Mesenchymal stem cell (in vitro differentiated cells and primary cell): ENCODE data around the gene RIPPLY3.

Source experiments
- DNase-seq: peaks from one replicate; pipeline ENCODE4 v3.0.0-alpha.2; 2013
- H2AFZ ChIP-seq: one replicate; pipeline ENCODE4 v1.6.1; 2013; ENCODE audit warnings: low read depth, mild to moderate bottlenecking, control low read depth, inconsistent platforms, low read length, moderate library complexity
- H2AK5ac ChIP-seq: 2 replicates; pipeline ENCODE4 v1.6.1; 2013; ENCODE audit warnings: low read length, moderate library complexity, mild to moderate bottlenecking, inconsistent platforms; ENCODE audit not compliant: severe bottlenecking
- H2BK120ac ChIP-seq: one replicate; pipeline ENCODE4 v1.6.1; 2013; ENCODE audit warnings: low read depth, mild to moderate bottlenecking, inconsistent platforms, low read length, moderate library complexity
- H2BK12ac ChIP-seq, 2 experiments: one replicate each; pipeline ENCODE4 v1.6.1; 2013; ENCODE audit warnings: inconsistent platforms in 2 of 2, low read length in 2 of 2, mild to moderate bottlenecking in 2 of 2, moderate library complexity in 2 of 2, control low read depth in 1 of 2
- H2BK15ac ChIP-seq: one replicate; pipeline ENCODE4 v1.6.1; 2013; ENCODE audit warnings: mild to moderate bottlenecking, low read depth, inconsistent platforms; ENCODE audit not compliant: poor library complexity, severe bottlenecking
- H2BK5ac ChIP-seq: 2 replicates; pipeline ENCODE4 v1.6.1; 2013; ENCODE audit warnings: low read depth, mild to moderate bottlenecking, low read length, control low read depth, inconsistent platforms; ENCODE audit not compliant: poor library complexity, severe bottlenecking
- H3K14ac ChIP-seq, 2 experiments: one replicate each; pipeline ENCODE4 v1.6.1; 2013; ENCODE audit warnings: inconsistent platforms in 2 of 2, low read length in 2 of 2, control low read depth in 1 of 2, mild to moderate bottlenecking in 1 of 2, moderate library complexity in 1 of 2
- H3K18ac ChIP-seq, 2 experiments: one replicate each; pipeline ENCODE4 v1.6.1; 2013; ENCODE audit warnings: inconsistent platforms in 2 of 2, low read length in 2 of 2, control low read depth in 1 of 2, low read depth in 1 of 2, mild to moderate bottlenecking in 1 of 2
- H3K23ac ChIP-seq, 2 experiments: one replicate each; pipeline ENCODE4 v1.6.1; 2013; ENCODE audit warnings: inconsistent platforms in 2 of 2, low read length in 2 of 2, mild to moderate bottlenecking in 2 of 2, moderate library complexity in 2 of 2, control low read depth in 1 of 2
- H3K27ac ChIP-seq: 2 replicates; pipeline ENCODE4 v1.5.1; 2013; ENCODE audit warnings: mild to moderate bottlenecking, moderate library complexity, low read length, control low read depth, inconsistent platforms; ENCODE audit not compliant: poor library complexity, severe bottlenecking
- H3K27me3 ChIP-seq, 2 experiments: 2 replicates each; pipeline versions ENCODE4 v1.6.1 to v1.7.0; 2013; ENCODE audit warnings: low read length in 2 of 2, mild to moderate bottlenecking in 2 of 2, moderate library complexity in 2 of 2, control low read depth in 1 of 2, inconsistent platforms in 1 of 2; ENCODE audit not compliant: control insufficient read depth in 1 of 2, insufficient read depth in 1 of 2
- H3K36me3 ChIP-seq, 2 experiments: 2 replicates each; pipeline versions ENCODE4 v1.6.1 to v1.7.0; 2013; ENCODE audit warnings: low read length in 2 of 2, control low read depth in 1 of 2, inconsistent platforms in 1 of 2, low read depth in 1 of 2, mild to moderate bottlenecking in 1 of 2; ENCODE audit not compliant: insufficient read depth in 2 of 2, control insufficient read depth in 1 of 2
- H3K4ac ChIP-seq, 2 experiments: one replicate each; pipeline ENCODE4 v1.6.1; 2013; ENCODE audit warnings: inconsistent platforms in 2 of 2, low read length in 2 of 2, mild to moderate bottlenecking in 2 of 2, moderate library complexity in 2 of 2, control low read depth in 1 of 2, low read depth in 1 of 2
- H3K4me1 ChIP-seq: 2 replicates; pipeline ENCODE4 v1.6.1; 2013; ENCODE audit warnings: low read depth, low read length, control low read depth; ENCODE audit not compliant: control insufficient read depth, insufficient read depth
- H3K4me2 ChIP-seq: 2 replicates; pipeline ENCODE4 v1.6.1; 2013; ENCODE audit warnings: low read length, mild to moderate bottlenecking, inconsistent platforms; ENCODE audit not compliant: poor library complexity, severe bottlenecking
- H3K4me3 ChIP-seq, 2 experiments: 2 replicates each; pipeline versions ENCODE4 v1.5.1 to v1.7.0; 2013; ENCODE audit warnings: low read length in 2 of 2, mild to moderate bottlenecking in 2 of 2, control low read depth in 1 of 2, low read depth in 1 of 2; ENCODE audit not compliant: insufficient read depth in 1 of 2
- H3K79me1 ChIP-seq: replicated peaks from 2 replicates; pipeline ENCODE4 v1.6.1; 2013; ENCODE audit warnings: mild to moderate bottlenecking, control low read depth, low read length, inconsistent platforms; ENCODE audit not compliant: poor library complexity, severe bottlenecking
- H3K9ac ChIP-seq: 2 replicates; pipeline ENCODE4 v1.7.0; 2013; ENCODE audit warnings: mild to moderate bottlenecking, low read length, moderate library complexity
- H3K9me3 ChIP-seq: 2 replicates; pipeline ENCODE4 v1.7.0; 2013; ENCODE audit warnings: mild to moderate bottlenecking, low read length; ENCODE audit not compliant: control insufficient read depth
- H4K8ac ChIP-seq: one replicate; pipeline ENCODE4 v1.6.1; 2013; ENCODE audit warnings: inconsistent platforms, mild to moderate bottlenecking, low read length, moderate library complexity
- H4K91ac ChIP-seq: one replicate; pipeline ENCODE4 v1.6.1; 2013; ENCODE audit warnings: mild to moderate bottlenecking, low read length, inconsistent platforms
- WGBS: methylation state at CpG from one replicate; pipeline ENCODE4 v1.1.7; 2013; ENCODE audit warnings: mixed read lengths; 5-methylcytosine and 5-hydroxymethylcytosine counted together

RIPPLY3 gene

GRCh38 chr21:36980280-36981048 lies 26.0 kb upstream of the RIPPLY3 start:
- H3K4me1 ChIP-seq: peaks cover 11% of the 10 kb centered on the region
- no peaks in the 10 kb centered on the region for H3K36me3 ChIP-seq
- H4K8ac ChIP-seq: peak overlapping the region; percentile 94
- peak overlapping the region; percentile 83 for H2AFZ ChIP-seq
- no peak overlapping the region for H2BK120ac ChIP-seq
- peak overlapping the region; percentile 53 to 61 for H3K18ac ChIP-seq
- no peak overlapping the region for H2BK15ac ChIP-seq
- no peaks in the 10 kb centered on the region for H3K9me3 ChIP-seq
- H2BK5ac ChIP-seq: no peak overlapping the region
- peak overlapping the region in 1 of 2 experiments; percentile 59 for H2BK12ac ChIP-seq
- H3K79me1 ChIP-seq: peaks cover 11% of the 10 kb centered on the region
- H3K9ac ChIP-seq: peak overlapping the region; percentile 71
- H3K4ac ChIP-seq: peak overlapping the region; percentile 62 to 64
- H3K4me2 ChIP-seq: peak overlapping the region; percentile 98
- peak overlapping the region; percentile 92 for H4K91ac ChIP-seq
- DNase-seq: peak; percentile 25
- H3K4me3 ChIP-seq: peak overlapping the region; percentile 61 to 77
- no peak overlapping the region for H3K27ac ChIP-seq
- peak overlapping the region in 1 of 2 experiments; percentile 94 for H3K23ac ChIP-seq
- H3K14ac ChIP-seq: peak overlapping the region; percentile 11 to 61
- no peak overlapping the region for H2AK5ac ChIP-seq
- WGBS: 13% methylated on average over 51 of the region's 53 CpGs
- H3K27me3 ChIP-seq: peaks cover 0 to 5% of the 10 kb centered on the region in 2 experiments

GRCh38 chr21:36981049-36981391 lies 25.5 kb upstream of the RIPPLY3 start:
- H2BK12ac ChIP-seq: no peak overlapping the region
- H3K9me3 ChIP-seq: no peaks in the 10 kb centered on the region

GRCh38 chr21:36981977-36982700 lies 24.4 kb upstream of the RIPPLY3 start:
- H4K8ac ChIP-seq: no peak overlapping the region
- H3K18ac ChIP-seq: no peak overlapping the region
- H3K4ac ChIP-seq: no peak overlapping the region
- no peak overlapping the region for H4K91ac ChIP-seq
- no peak overlapping the region for H2BK15ac ChIP-seq
- no peak overlapping the region for H3K27ac ChIP-seq
- peaks cover 9% of the 10 kb centered on the region for H3K79me1 ChIP-seq
- H3K4me3 ChIP-seq: no peak overlapping the region
- H2AFZ ChIP-seq: no peak overlapping the region
- no peak overlapping the region for H2AK5ac ChIP-seq
- no peaks in the 10 kb centered on the region for H3K9me3 ChIP-seq
- no peak overlapping the region for H2BK5ac ChIP-seq
- peaks cover 0 to 5% of the 10 kb centered on the region in 2 experiments for H3K27me3 ChIP-seq
- WGBS: 66% methylated on average over 6 of the region's 6 CpGs
- H3K4me2 ChIP-seq: no peak overlapping the region
- no peaks in the 10 kb centered on the region for H3K36me3 ChIP-seq
- H3K9ac ChIP-seq: no peak overlapping the region
- peaks cover 10% of the 10 kb centered on the region for H3K4me1 ChIP-seq
- H3K23ac ChIP-seq: no peak overlapping the region
- H3K14ac ChIP-seq: no peak overlapping the region
- H2BK120ac ChIP-seq: no peak overlapping the region
- no peak overlapping the region for H2BK12ac ChIP-seq
- DNase-seq: no peak

More at GRCh38 chr21:36981049-36981391, 25.5 kb upstream of the RIPPLY3 start:
- Histone ChIP-seq H3K4ac (peak overlapping the region in 1 of 2 experiments; percentile 64), H3K23ac (no peak overlapping the region), H2BK5ac (no peak overlapping the region), H2BK15ac (no peak overlapping the region), H3K9ac (peak overlapping the region; percentile 71), H3K18ac (peak overlapping the region; percentile 50 to 61), H3K4me3 (peak overlapping the region in 1 of 2 experiments; percentile 77), H4K91ac (peak overlapping the region; percentile 92), H3K14ac (peak overlapping the region in 1 of 2 experiments; percentile 11), H4K8ac (peak overlapping the region; percentile 94), H3K36me3 (no peaks in the 10 kb centered on the region), H2AFZ (peak overlapping the region; percentile 83), H3K27ac (no peak overlapping the region), H3K4me1 (peaks cover 11% of the 10 kb centered on the region), H2AK5ac (no peak overlapping the region), H3K4me2 (peak overlapping the region; percentile 98), H2BK120ac (no peak overlapping the region), H3K27me3 (peaks cover 0 to 5% of the 10 kb centered on the region in 2 experiments), H3K79me1 (peaks cover 9% of the 10 kb centered on the region)
- DNase-seq: no peak
- no CpG with 5 or more reads among the region's 2 CpGs for WGBS
